K562 (cell line): ENCODE results near the gene GAS2L1. TPM values are rescaled to one million over a fixed set of nuclear protein-coding genes. Genes with fewer than 3 reads are reported as not detected.
A peak's percentile ranks its signal among the peaks of the same experiment; 100 is the strongest.

Source experiments
- GABPB1 ChIP-seq: sonication (generic); formaldehyde crosslinking; IDR thresholded peaks from 2 replicates; pipeline ENCODE4 v1.8.0; 2022; ENCODE audit warnings: mild to moderate bottlenecking, missing genetic modification reagents
- POLR2B ChIP-seq: fragments of 450-650 bp; IDR thresholded peaks from 2 replicates; pipeline ENCODE4 v1.6.1; 2018; ENCODE audit warnings: low read depth; ENCODE audit not compliant: partially characterized antibody
- SMARCB1 ChIP-seq: IDR thresholded peaks from 2 replicates; pipeline ENCODE4 v1.6.1; 2011; ENCODE audit warnings: improper control_type of control experiment, low read depth; ENCODE audit not compliant: insufficient read length
- U2AF1 ChIP-seq: fragments of 200-400 bp; formaldehyde crosslinking; optimal IDR thresholded peaks from 2 replicates; pipeline ENCODE3; 2017; ENCODE audit warnings: mild to moderate bottlenecking, low read depth, low read length, moderate library complexity
- ZBTB40 ChIP-seq, 2 experiments: fragments of 450-650 bp in 1 of 2; sonication (generic) in 1 of 2; formaldehyde crosslinking in 1 of 2; IDR thresholded peaks; 2 replicates each; pipeline versions ENCODE4 v1.7.1 to v1.9.0; 2016 to 2022; ENCODE audit warnings: inconsistent platforms in 1 of 2, mild to moderate bottlenecking in 1 of 2, missing genetic modification reagents in 1 of 2
- ZKSCAN3 ChIP-seq: fragments of 250-450 bp; sonication (Bioruptor Pico); IDR thresholded peaks from 2 replicates; pipeline ENCODE4 v1.4.0; 2020
- polyA plus RNA-seq, 8 experiments: library from polyadenylated mRNA; depleted of rRNA in 4 of 8; stranded (reverse) in 5 of 8; unstranded in 3 of 8; fragments of >200 nt; fragmentation: Nextera tagmentation in 2 of 8; fragmentation: Illumina TruSeq in 1 of 8; extraction: Ambion mirVana in 2 of 8; extraction: Trizol in 1 of 8; gene quantifications; 2 replicates each; pipeline versions ENCODE4 v1.2.1 to v1.2.3, GENCODE V29; 2011 to 2014; ENCODE audit warnings: inconsistent platforms in 1 of 8, missing spikeins in 1 of 8
- total RNA-seq, 7 experiments: library from RNA; depleted of rRNA in 6 of 7; stranded (reverse); fragments of >200 nt in 6 of 7; fragmentation: Illumina TruSeq in 2 of 7; extraction: Trizol in 2 of 7; gene quantifications; 2 replicates each; pipeline versions ENCODE4 v1.2.1 to v1.2.3, GENCODE V29; 2011 to 2021; ENCODE audit warnings: low replicate concordance in 1 of 7
- TF ChIP-seq, protein P1 (sequence below): sonication (generic); formaldehyde crosslinking; IDR thresholded peaks from 2 replicates; pipeline ENCODE4 v1.8.1; 2023; ENCODE audit warnings: missing genetic modification reagents, mild to moderate bottlenecking, borderline replicate concordance
- TF ChIP-seq, protein P2 (sequence below): sonication (generic); formaldehyde crosslinking; IDR thresholded peaks from 2 replicates; pipeline ENCODE4 v1.4.0; 2020; ENCODE audit warnings: mild to moderate bottlenecking, missing genetic modification reagents
- TF ChIP-seq, protein P3 (sequence below): fragments of 450-650 bp; IDR thresholded peaks from 2 replicates; pipeline ENCODE4 v1.6.1; 2016

GAS2L1 gene
- total and polyA plus RNA-seq, 9 of the 15 experiments (the other 6 are each of a cell fraction or from before 2014, with no cell fraction given): 0.56 to 19.7 (median 3.2) TPM

GRCh38 chr22:29268511-29269229 is 37.8 kb upstream of the GAS2L1 start (continued):
- TF ChIP-seq ZBTB40 (IDR thresholded peaks at IDR 0.05): 0 out of 2 replicates have a peak, but pooled peaks have one; percentile 23
- no peak for TF ChIP-seq ZBTB40 (CRISPR knock-in tag; IDR thresholded peaks at IDR 0.05)
- peak; percentile 76 for TF ChIP-seq U2AF1
- TF ChIP-seq GABPB1 (CRISPR knock-in tag): peak; percentile 27; the same call in 1 of the 2 replicates
- TF ChIP-seq SMARCB1: no peak
- TF ChIP-seq, protein P1, sequence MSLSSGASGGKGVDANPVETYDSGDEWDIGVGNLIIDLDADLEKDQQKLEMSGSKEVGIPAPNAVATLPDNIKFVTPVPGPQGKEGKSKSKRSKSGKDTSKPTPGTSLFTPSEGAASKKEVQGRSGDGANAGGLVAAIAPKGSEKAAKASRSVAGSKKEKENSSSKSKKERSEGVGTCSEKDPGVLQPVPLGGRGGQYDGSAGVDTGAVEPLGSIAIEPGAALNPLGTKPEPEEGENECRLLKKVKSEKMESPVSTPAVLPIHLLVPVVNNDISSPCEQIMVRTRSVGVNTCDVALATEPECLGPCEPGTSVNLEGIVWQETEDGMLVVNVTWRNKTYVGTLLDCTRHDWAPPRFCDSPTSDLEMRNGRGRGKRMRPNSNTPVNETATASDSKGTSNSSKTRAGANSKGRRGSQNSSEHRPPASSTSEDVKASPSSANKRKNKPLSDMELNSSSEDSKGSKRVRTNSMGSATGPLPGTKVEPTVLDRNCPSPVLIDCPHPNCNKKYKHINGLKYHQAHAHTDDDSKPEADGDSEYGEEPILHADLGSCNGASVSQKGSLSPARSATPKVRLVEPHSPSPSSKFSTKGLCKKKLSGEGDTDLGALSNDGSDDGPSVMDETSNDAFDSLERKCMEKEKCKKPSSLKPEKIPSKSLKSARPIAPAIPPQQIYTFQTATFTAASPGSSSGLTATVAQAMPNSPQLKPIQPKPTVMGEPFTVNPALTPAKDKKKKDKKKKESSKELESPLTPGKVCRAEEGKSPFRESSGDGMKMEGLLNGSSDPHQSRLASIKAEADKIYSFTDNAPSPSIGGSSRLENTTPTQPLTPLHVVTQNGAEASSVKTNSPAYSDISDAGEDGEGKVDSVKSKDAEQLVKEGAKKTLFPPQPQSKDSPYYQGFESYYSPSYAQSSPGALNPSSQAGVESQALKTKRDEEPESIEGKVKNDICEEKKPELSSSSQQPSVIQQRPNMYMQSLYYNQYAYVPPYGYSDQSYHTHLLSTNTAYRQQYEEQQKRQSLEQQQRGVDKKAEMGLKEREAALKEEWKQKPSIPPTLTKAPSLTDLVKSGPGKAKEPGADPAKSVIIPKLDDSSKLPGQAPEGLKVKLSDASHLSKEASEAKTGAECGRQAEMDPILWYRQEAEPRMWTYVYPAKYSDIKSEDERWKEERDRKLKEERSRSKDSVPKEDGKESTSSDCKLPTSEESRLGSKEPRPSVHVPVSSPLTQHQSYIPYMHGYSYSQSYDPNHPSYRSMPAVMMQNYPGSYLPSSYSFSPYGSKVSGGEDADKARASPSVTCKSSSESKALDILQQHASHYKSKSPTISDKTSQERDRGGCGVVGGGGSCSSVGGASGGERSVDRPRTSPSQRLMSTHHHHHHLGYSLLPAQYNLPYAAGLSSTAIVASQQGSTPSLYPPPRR: no peak
- TF ChIP-seq POLR2B: no peak
- no peak for TF ChIP-seq ZKSCAN3 (CRISPR knock-in tag)
- TF ChIP-seq, protein P2, sequence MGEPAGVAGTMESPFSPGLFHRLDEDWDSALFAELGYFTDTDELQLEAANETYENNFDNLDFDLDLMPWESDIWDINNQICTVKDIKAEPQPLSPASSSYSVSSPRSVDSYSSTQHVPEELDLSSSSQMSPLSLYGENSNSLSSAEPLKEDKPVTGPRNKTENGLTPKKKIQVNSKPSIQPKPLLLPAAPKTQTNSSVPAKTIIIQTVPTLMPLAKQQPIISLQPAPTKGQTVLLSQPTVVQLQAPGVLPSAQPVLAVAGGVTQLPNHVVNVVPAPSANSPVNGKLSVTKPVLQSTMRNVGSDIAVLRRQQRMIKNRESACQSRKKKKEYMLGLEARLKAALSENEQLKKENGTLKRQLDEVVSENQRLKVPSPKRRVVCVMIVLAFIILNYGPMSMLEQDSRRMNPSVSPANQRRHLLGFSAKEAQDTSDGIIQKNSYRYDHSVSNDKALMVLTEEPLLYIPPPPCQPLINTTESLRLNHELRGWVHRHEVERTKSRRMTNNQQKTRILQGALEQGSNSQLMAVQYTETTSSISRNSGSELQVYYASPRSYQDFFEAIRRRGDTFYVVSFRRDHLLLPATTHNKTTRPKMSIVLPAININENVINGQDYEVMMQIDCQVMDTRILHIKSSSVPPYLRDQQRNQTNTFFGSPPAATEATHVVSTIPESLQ (CRISPR knock-in tag): no peak
- TF ChIP-seq, protein P3, sequence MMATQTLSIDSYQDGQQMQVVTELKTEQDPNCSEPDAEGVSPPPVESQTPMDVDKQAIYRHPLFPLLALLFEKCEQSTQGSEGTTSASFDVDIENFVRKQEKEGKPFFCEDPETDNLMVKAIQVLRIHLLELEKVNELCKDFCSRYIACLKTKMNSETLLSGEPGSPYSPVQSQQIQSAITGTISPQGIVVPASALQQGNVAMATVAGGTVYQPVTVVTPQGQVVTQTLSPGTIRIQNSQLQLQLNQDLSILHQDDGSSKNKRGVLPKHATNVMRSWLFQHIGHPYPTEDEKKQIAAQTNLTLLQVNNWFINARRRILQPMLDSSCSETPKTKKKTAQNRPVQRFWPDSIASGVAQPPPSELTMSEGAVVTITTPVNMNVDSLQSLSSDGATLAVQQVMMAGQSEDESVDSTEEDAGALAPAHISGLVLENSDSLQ: no peak
